ENCODE data around the gene CTNNA1.

- TF ChIP-seq CTCF (IDR thresholded peaks at IDR 0.05; ENCODE audit: insufficient read depth, low read depth, low read length) (no peak), EZH2 (IDR thresholded peaks at IDR 0.05; ENCODE audit: insufficient read depth, low read length) (no peak)
Observed at GRCh38 chr5:138901716-138902115, 148.5 kb downstream of the CTNNA1 start.

All from astrocyte (in vitro differentiated cells and primary cell).